MM.1S (cell line): ENCODE results near the gene LRRC43.

ENCODE experiments used
- EZH2 ChIP-seq: fragments of 300-600 bp; sonication (generic); optimal IDR thresholded peaks from 2 replicates; pipeline ENCODE3; 2017; ENCODE audit warnings: low read depth, mild to moderate bottlenecking, antibody characterized with exemption, low read length, mixed read lengths
- EZH2phosphoT487 ChIP-seq: fragments of 300-600 bp; sonication (generic); IDR thresholded peaks from 2 replicates; pipeline ENCODE4 v1.6.1; 2018; ENCODE audit warnings: antibody characterized with exemption, low read length
- TF ChIP-seq, protein P1 (sequence below): fragments of 300-600 bp; sonication (generic); IDR thresholded peaks from 2 replicates; pipeline ENCODE4 v1.5.1; 2016; ENCODE audit warnings: antibody characterized with exemption, low read length, mixed read lengths

DNA sequence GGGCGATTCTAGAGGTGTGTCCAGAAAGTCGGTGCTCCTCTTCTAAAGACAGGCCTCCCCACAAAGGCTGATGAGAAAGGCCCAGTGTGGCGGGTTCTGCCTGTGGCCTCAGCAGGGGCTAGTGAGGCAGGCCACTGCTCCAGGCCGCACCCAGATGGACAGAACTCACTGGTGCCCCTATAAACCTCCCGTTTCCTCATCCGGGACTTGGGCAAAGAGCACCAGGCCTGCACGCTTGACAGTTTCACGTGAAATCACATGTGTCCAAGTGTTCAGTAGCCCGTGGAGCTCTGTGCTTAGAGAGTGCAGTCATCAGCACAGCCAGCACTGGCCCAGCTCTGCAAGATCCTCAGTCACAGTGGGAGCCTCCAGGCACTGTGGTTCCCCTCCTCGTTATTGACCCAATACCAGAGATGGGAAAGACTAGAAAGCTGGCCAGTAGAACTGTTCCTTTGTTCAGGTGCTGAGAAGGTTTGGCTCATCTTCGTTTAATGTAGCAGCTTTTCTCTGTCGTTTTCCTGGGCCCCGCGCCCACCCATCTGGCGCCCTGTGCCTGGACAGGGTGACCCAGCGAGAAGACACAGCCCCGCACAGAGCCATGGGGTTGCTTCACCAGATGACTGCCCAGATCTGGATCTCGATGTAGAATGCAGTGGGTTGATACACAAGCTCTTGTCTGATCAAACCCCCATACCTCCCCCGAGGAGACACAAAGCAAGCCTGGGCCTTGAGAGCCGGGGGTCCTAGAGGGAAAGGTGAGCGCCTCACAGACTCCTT lies 35.2 kb upstream of the LRRC43 start:
- TF ChIP-seq, protein P1, sequence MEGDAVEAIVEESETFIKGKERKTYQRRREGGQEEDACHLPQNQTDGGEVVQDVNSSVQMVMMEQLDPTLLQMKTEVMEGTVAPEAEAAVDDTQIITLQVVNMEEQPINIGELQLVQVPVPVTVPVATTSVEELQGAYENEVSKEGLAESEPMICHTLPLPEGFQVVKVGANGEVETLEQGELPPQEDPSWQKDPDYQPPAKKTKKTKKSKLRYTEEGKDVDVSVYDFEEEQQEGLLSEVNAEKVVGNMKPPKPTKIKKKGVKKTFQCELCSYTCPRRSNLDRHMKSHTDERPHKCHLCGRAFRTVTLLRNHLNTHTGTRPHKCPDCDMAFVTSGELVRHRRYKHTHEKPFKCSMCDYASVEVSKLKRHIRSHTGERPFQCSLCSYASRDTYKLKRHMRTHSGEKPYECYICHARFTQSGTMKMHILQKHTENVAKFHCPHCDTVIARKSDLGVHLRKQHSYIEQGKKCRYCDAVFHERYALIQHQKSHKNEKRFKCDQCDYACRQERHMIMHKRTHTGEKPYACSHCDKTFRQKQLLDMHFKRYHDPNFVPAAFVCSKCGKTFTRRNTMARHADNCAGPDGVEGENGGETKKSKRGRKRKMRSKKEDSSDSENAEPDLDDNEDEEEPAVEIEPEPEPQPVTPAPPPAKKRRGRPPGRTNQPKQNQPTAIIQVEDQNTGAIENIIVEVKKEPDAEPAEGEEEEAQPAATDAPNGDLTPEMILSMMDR: no peak
- TF ChIP-seq EZH2phosphoT487 (no peak), EZH2 (no peak)
